ENCODE results near the gene BORCS5.

BORCS5 gene

GRCh38 chr12:12440784-12441428 lies 84.0 kb downstream of the BORCS5 start:
- no peak overlapping the region for H3K4me3 ChIP-seq (ENCODE audit: low read length)
- no peak for DNase-seq (ENCODE audit: low read depth)
- H3K9me3 ChIP-seq (ENCODE audit: control insufficient read depth, low read length): no peaks in the 10 kb centered on the region
- no peaks in the 10 kb centered on the region for H3K27me3 ChIP-seq (replicated peaks; ENCODE audit: control insufficient read depth, insufficient read depth, low read length)
- H3K9ac ChIP-seq (ENCODE audit: low read length): no peak overlapping the region
- no peaks in the 10 kb centered on the region for H3K36me3 ChIP-seq (ENCODE audit: control insufficient read depth, insufficient read depth, low read length, severe bottlenecking)
- H3K4me1 ChIP-seq (ENCODE audit: control insufficient read depth, insufficient read depth, low read length): peaks cover 22% of the 10 kb centered on the region

GRCh38 chr12:12441429-12441807 lies 84.5 kb downstream of the BORCS5 start:
- no peak overlapping the region for H3K9ac ChIP-seq (ENCODE audit: low read length)
- DNase-seq (ENCODE audit: low read depth): no peak

GRCh38 chr12:12441843-12442461 lies 85.1 kb downstream of the BORCS5 start:
- Histone ChIP-seq H3K36me3 (ENCODE audit: control insufficient read depth, insufficient read depth, low read length, severe bottlenecking) (no peaks in the 10 kb centered on the region), H3K4me3 (ENCODE audit: low read length) (no peak overlapping the region), H3K27me3 (replicated peaks; ENCODE audit: control insufficient read depth, insufficient read depth, low read length) (no peaks in the 10 kb centered on the region), H3K9ac (ENCODE audit: low read length) (no peak overlapping the region), H3K4me1 (ENCODE audit: control insufficient read depth, insufficient read depth, low read length) (peaks cover 22% of the 10 kb centered on the region), H3K9me3 (ENCODE audit: control insufficient read depth, low read length) (no peaks in the 10 kb centered on the region)
- no peak for DNase-seq (ENCODE audit: low read depth)

More at GRCh38 chr12:12441429-12441807, 84.5 kb downstream of the BORCS5 start:
- Histone ChIP-seq H3K36me3 (ENCODE audit: control insufficient read depth, insufficient read depth, low read length, severe bottlenecking) (no peaks in the 10 kb centered on the region), H3K4me1 (ENCODE audit: control insufficient read depth, insufficient read depth, low read length) (peaks cover 22% of the 10 kb centered on the region), H3K27me3 (replicated peaks; ENCODE audit: control insufficient read depth, insufficient read depth, low read length) (no peaks in the 10 kb centered on the region), H3K9me3 (ENCODE audit: control insufficient read depth, low read length) (no peaks in the 10 kb centered on the region), H3K4me3 (ENCODE audit: low read length) (no peak overlapping the region)

GRCh38 chr12:12442548-12443071 lies 85.7 kb downstream of the BORCS5 start:
- Histone ChIP-seq H3K27me3 (replicated peaks; ENCODE audit: control insufficient read depth, insufficient read depth, low read length) (no peaks in the 10 kb centered on the region), H3K4me3 (ENCODE audit: low read length) (no peak overlapping the region), H3K36me3 (ENCODE audit: control insufficient read depth, insufficient read depth, low read length, severe bottlenecking) (no peaks in the 10 kb centered on the region), H3K9me3 (ENCODE audit: control insufficient read depth, low read length) (no peaks in the 10 kb centered on the region), H3K4me1 (ENCODE audit: control insufficient read depth, insufficient read depth, low read length) (peaks cover 29% of the 10 kb centered on the region), H3K9ac (ENCODE audit: low read length) (no peak overlapping the region)
- DNase-seq (ENCODE audit: low read depth): peak; percentile 39

- H3K9me3 ChIP-seq (ENCODE audit: control insufficient read depth, low read length): no peaks in the 10 kb centered on the region
- no peaks in the 10 kb centered on the region for H3K27me3 ChIP-seq (replicated peaks; ENCODE audit: control insufficient read depth, insufficient read depth, low read length)
- peaks cover 29% of the 10 kb centered on the region for H3K4me1 ChIP-seq (ENCODE audit: control insufficient read depth, insufficient read depth, low read length)
- no peak for DNase-seq (ENCODE audit: low read depth)
- no peaks in the 10 kb centered on the region for H3K36me3 ChIP-seq (ENCODE audit: control insufficient read depth, insufficient read depth, low read length, severe bottlenecking)
- H3K9ac ChIP-seq (ENCODE audit: low read length): no peak overlapping the region
- H3K4me3 ChIP-seq (ENCODE audit: low read length): peak overlapping the region; percentile 3
Measured at GRCh38 chr12:12443431-12443878, 86.6 kb downstream of the BORCS5 start.

GRCh38 chr12:12445165-12445881 lies 88.4 kb downstream of the BORCS5 start:
- H3K4me1 ChIP-seq (ENCODE audit: control insufficient read depth, insufficient read depth, low read length): peaks cover 40% of the 10 kb centered on the region
- H3K27me3 ChIP-seq (replicated peaks; ENCODE audit: control insufficient read depth, insufficient read depth, low read length): no peaks in the 10 kb centered on the region
- H3K4me3 ChIP-seq (ENCODE audit: low read length): no peak overlapping the region
- H3K9ac ChIP-seq (ENCODE audit: low read length): no peak overlapping the region
- H3K36me3 ChIP-seq (ENCODE audit: control insufficient read depth, insufficient read depth, low read length, severe bottlenecking): no peaks in the 10 kb centered on the region
- H3K9me3 ChIP-seq (ENCODE audit: control insufficient read depth, low read length): no peaks in the 10 kb centered on the region
- no peak for DNase-seq (ENCODE audit: low read depth)

GRCh38 chr12:12445882-12446181 lies 89.0 kb downstream of the BORCS5 start:
- Histone ChIP-seq H3K4me1 (ENCODE audit: control insufficient read depth, insufficient read depth, low read length) (peaks cover 45% of the 10 kb centered on the region), H3K4me3 (ENCODE audit: low read length) (no peak overlapping the region), H3K27me3 (replicated peaks; ENCODE audit: control insufficient read depth, insufficient read depth, low read length) (no peaks in the 10 kb centered on the region), H3K36me3 (ENCODE audit: control insufficient read depth, insufficient read depth, low read length, severe bottlenecking) (no peaks in the 10 kb centered on the region), H3K9ac (ENCODE audit: low read length) (no peak overlapping the region), H3K9me3 (ENCODE audit: control insufficient read depth, low read length) (no peaks in the 10 kb centered on the region)
- DNase-seq (ENCODE audit: low read depth): no peak

- no peaks in the 10 kb centered on the region for H3K27me3 ChIP-seq (replicated peaks; ENCODE audit: control insufficient read depth, insufficient read depth, low read length)
- no peak overlapping the region for H3K4me3 ChIP-seq (ENCODE audit: low read length)
- no peak for DNase-seq (ENCODE audit: low read depth)
- peaks cover 46% of the 10 kb centered on the region for H3K4me1 ChIP-seq (ENCODE audit: control insufficient read depth, insufficient read depth, low read length)
- no peaks in the 10 kb centered on the region for H3K9me3 ChIP-seq (ENCODE audit: control insufficient read depth, low read length)
- no peak overlapping the region for H3K9ac ChIP-seq (ENCODE audit: low read length)
- no peaks in the 10 kb centered on the region for H3K36me3 ChIP-seq (ENCODE audit: control insufficient read depth, insufficient read depth, low read length, severe bottlenecking)
Measured at GRCh38 chr12:12446786-12447185, 89.9 kb downstream of the BORCS5 start.

GRCh38 chr12:12447236-12447635 lies 90.4 kb downstream of the BORCS5 start:
- no peaks in the 10 kb centered on the region for H3K36me3 ChIP-seq (ENCODE audit: control insufficient read depth, insufficient read depth, low read length, severe bottlenecking)
- H3K9ac ChIP-seq (ENCODE audit: low read length): no peak overlapping the region
- no peak overlapping the region for H3K4me3 ChIP-seq (ENCODE audit: low read length)
- H3K27me3 ChIP-seq (replicated peaks; ENCODE audit: control insufficient read depth, insufficient read depth, low read length): no peaks in the 10 kb centered on the region
- peaks cover 45% of the 10 kb centered on the region for H3K4me1 ChIP-seq (ENCODE audit: control insufficient read depth, insufficient read depth, low read length)
- H3K9me3 ChIP-seq (ENCODE audit: control insufficient read depth, low read length): no peaks in the 10 kb centered on the region
- no peak for DNase-seq (ENCODE audit: low read depth)

GRCh38 chr12:12447837-12448236 lies 91.0 kb downstream of the BORCS5 start:
- H3K27me3 ChIP-seq (replicated peaks; ENCODE audit: control insufficient read depth, insufficient read depth, low read length): no peaks in the 10 kb centered on the region

GRCh38 chr12:12449533-12450025 lies 92.7 kb downstream of the BORCS5 start:
- Histone ChIP-seq H3K9ac (ENCODE audit: low read length) (no peak overlapping the region), H3K27me3 (replicated peaks; ENCODE audit: control insufficient read depth, insufficient read depth, low read length) (no peaks in the 10 kb centered on the region), H3K9me3 (ENCODE audit: control insufficient read depth, low read length) (no peaks in the 10 kb centered on the region), H3K4me3 (ENCODE audit: low read length) (no peak overlapping the region), H3K36me3 (ENCODE audit: control insufficient read depth, insufficient read depth, low read length, severe bottlenecking) (no peaks in the 10 kb centered on the region), H3K4me1 (ENCODE audit: control insufficient read depth, insufficient read depth, low read length) (peaks cover 24% of the 10 kb centered on the region)
- DNase-seq (ENCODE audit: low read depth): no peak

More at GRCh38 chr12:12447837-12448236, 91.0 kb downstream of the BORCS5 start:
- Histone ChIP-seq H3K36me3 (ENCODE audit: control insufficient read depth, insufficient read depth, low read length, severe bottlenecking) (no peaks in the 10 kb centered on the region), H3K9me3 (ENCODE audit: control insufficient read depth, low read length) (no peaks in the 10 kb centered on the region), H3K9ac (ENCODE audit: low read length) (no peak overlapping the region), H3K4me3 (ENCODE audit: low read length) (no peak overlapping the region), H3K4me1 (ENCODE audit: control insufficient read depth, insufficient read depth, low read length) (peaks cover 39% of the 10 kb centered on the region)
- no peak for DNase-seq (ENCODE audit: low read depth)
